ENCODE results near the gene COTL1.

Gene COTL1

GRCh38 chr16:84582958-84583516 lies 34.8 kb downstream of the COTL1 start:
- no peaks in the 10 kb centered on the region for H3K36me3 Mint-ChIP-seq
- no peak overlapping the region for H3K4me3 Mint-ChIP-seq
- no peaks in the 10 kb centered on the region for H3K9me3 Mint-ChIP-seq
- H3K27me3 Mint-ChIP-seq, result no peaks in the 10 kb centered on the region
- no peak overlapping the region for H3K27ac Mint-ChIP-seq
- peaks cover 38% of the 10 kb centered on the region for H3K4me1 Mint-ChIP-seq

- Mint-ChIP-seq H3K27me3 (no peaks in the 10 kb centered on the region), H3K9me3 (no peaks in the 10 kb centered on the region), H3K4me1 (peaks cover 44% of the 10 kb centered on the region), H3K36me3 (no peaks in the 10 kb centered on the region), H3K4me3 (no peak overlapping the region), H3K27ac (no peak overlapping the region)
These were observed 36.7 kb downstream of the COTL1 start for GRCh38 chr16:84581158-84581557.

GRCh38 chr16:84579936-84580335 lies 37.9 kb downstream of the COTL1 start:
- Mint-ChIP-seq H3K4me1 (peaks cover 36% of the 10 kb centered on the region), H3K4me3 (no peak overlapping the region), H3K36me3 (no peaks in the 10 kb centered on the region), H3K9me3 (no peaks in the 10 kb centered on the region), H3K27ac (no peak overlapping the region), H3K27me3 (no peaks in the 10 kb centered on the region)

GRCh38 chr16:84578538-84579126 lies 39.2 kb downstream of the COTL1 start:
- H3K4me3 Mint-ChIP-seq, result no peak overlapping the region
- no peaks in the 10 kb centered on the region for H3K9me3 Mint-ChIP-seq
- no peaks in the 10 kb centered on the region for H3K36me3 Mint-ChIP-seq
- no peaks in the 10 kb centered on the region for H3K27me3 Mint-ChIP-seq
- H3K4me1 Mint-ChIP-seq, result peaks cover 36% of the 10 kb centered on the region
- H3K27ac Mint-ChIP-seq, result no peak overlapping the region

GRCh38 chr16:84577034-84577803 lies 40.7 kb downstream of the COTL1 start:
- Mint-ChIP-seq H3K27ac (no peak overlapping the region), H3K36me3 (peaks cover 3% of the 10 kb centered on the region), H3K27me3 (no peaks in the 10 kb centered on the region), H3K9me3 (no peaks in the 10 kb centered on the region), H3K4me1 (peaks cover 37% of the 10 kb centered on the region), H3K4me3 (no peak overlapping the region)

GRCh38 chr16:84575914-84576313 lies 42.0 kb downstream of the COTL1 start:
- no peak overlapping the region for H3K4me3 Mint-ChIP-seq
- peaks cover 40% of the 10 kb centered on the region for H3K4me1 Mint-ChIP-seq
- peaks cover 6% of the 10 kb centered on the region for H3K36me3 Mint-ChIP-seq
- H3K9me3 Mint-ChIP-seq, result no peaks in the 10 kb centered on the region
- peak overlapping the region; percentile 46 for H3K27ac Mint-ChIP-seq
- no peaks in the 10 kb centered on the region for H3K27me3 Mint-ChIP-seq

GRCh38 chr16:84574191-84574590 lies 43.7 kb downstream of the COTL1 start:
- Mint-ChIP-seq H3K36me3 (peaks cover 18% of the 10 kb centered on the region), H3K27ac (no peak overlapping the region), H3K4me1 (peaks cover 44% of the 10 kb centered on the region), H3K4me3 (no peak overlapping the region), H3K9me3 (no peaks in the 10 kb centered on the region), H3K27me3 (no peaks in the 10 kb centered on the region)

- H3K36me3 Mint-ChIP-seq, result peaks cover 22% of the 10 kb centered on the region
- peaks cover 37% of the 10 kb centered on the region for H3K4me1 Mint-ChIP-seq
- H3K27me3 Mint-ChIP-seq, result no peaks in the 10 kb centered on the region
- H3K4me3 Mint-ChIP-seq, result no peak overlapping the region
- no peaks in the 10 kb centered on the region for H3K9me3 Mint-ChIP-seq
- no peak overlapping the region for H3K27ac Mint-ChIP-seq
These were observed 45.8 kb downstream of the COTL1 start for GRCh38 chr16:84572096-84572495.

GRCh38 chr16:84571506-84571905 lies 46.4 kb downstream of the COTL1 start:
- peaks cover 36% of the 10 kb centered on the region for H3K4me1 Mint-ChIP-seq

GRCh38 chr16:84570739-84571403 lies 47.0 kb downstream of the COTL1 start:
- H3K27ac Mint-ChIP-seq, result peak overlapping the region; percentile 62
- H3K4me1 Mint-ChIP-seq, result peaks cover 32% of the 10 kb centered on the region
- no peaks in the 10 kb centered on the region for H3K27me3 Mint-ChIP-seq
- no peaks in the 10 kb centered on the region for H3K9me3 Mint-ChIP-seq
- H3K36me3 Mint-ChIP-seq, result peaks cover 26% of the 10 kb centered on the region
- no peak overlapping the region for H3K4me3 Mint-ChIP-seq

More at GRCh38 chr16:84571506-84571905, 46.4 kb downstream of the COTL1 start:
- no peak overlapping the region for H3K27ac Mint-ChIP-seq
- H3K36me3 Mint-ChIP-seq, result peaks cover 25% of the 10 kb centered on the region
- H3K9me3 Mint-ChIP-seq, result no peaks in the 10 kb centered on the region
- no peaks in the 10 kb centered on the region for H3K27me3 Mint-ChIP-seq
- H3K4me3 Mint-ChIP-seq, result no peak overlapping the region

GRCh38 chr16:84569382-84569987 lies 48.4 kb downstream of the COTL1 start:
- H3K27ac Mint-ChIP-seq, result no peak overlapping the region
- H3K4me3 Mint-ChIP-seq, result no peak overlapping the region
- H3K27me3 Mint-ChIP-seq, result no peaks in the 10 kb centered on the region
- H3K9me3 Mint-ChIP-seq, result no peaks in the 10 kb centered on the region
- peaks cover 31% of the 10 kb centered on the region for H3K36me3 Mint-ChIP-seq
- peaks cover 32% of the 10 kb centered on the region for H3K4me1 Mint-ChIP-seq

- peaks cover 28% of the 10 kb centered on the region for H3K4me1 Mint-ChIP-seq
- H3K27me3 Mint-ChIP-seq, result no peaks in the 10 kb centered on the region
- peaks cover 31% of the 10 kb centered on the region for H3K36me3 Mint-ChIP-seq
- peak overlapping the region; percentile 19 for H3K27ac Mint-ChIP-seq
- H3K4me3 Mint-ChIP-seq, result no peak overlapping the region
- no peaks in the 10 kb centered on the region for H3K9me3 Mint-ChIP-seq
These were observed 49.8 kb downstream of the COTL1 start for GRCh38 chr16:84568066-84568465.

GRCh38 chr16:84567286-84567962 lies 50.5 kb downstream of the COTL1 start:
- Mint-ChIP-seq H3K9me3 (no peaks in the 10 kb centered on the region), H3K27me3 (no peaks in the 10 kb centered on the region), H3K27ac (no peak overlapping the region), H3K4me1 (peaks cover 24% of the 10 kb centered on the region), H3K36me3 (peaks cover 28% of the 10 kb centered on the region), H3K4me3 (no peak overlapping the region)

GRCh38 chr16:84566545-84567257 lies 51.2 kb downstream of the COTL1 start:
- Mint-ChIP-seq H3K27ac (peak overlapping the region; percentile 72), H3K9me3 (no peaks in the 10 kb centered on the region), H3K36me3 (peaks cover 28% of the 10 kb centered on the region), H3K27me3 (no peaks in the 10 kb centered on the region), H3K4me3 (no peak overlapping the region), H3K4me1 (peaks cover 22% of the 10 kb centered on the region)

Measured in activated naive CD4-positive, alpha-beta T cell treated with anti-CD3 and anti-CD28 coated beads, Interleukin-2, amount 50 U/mL, for 24 hours (primary cell).